Thyroid gland (tissue), 4 donors: ENCODE results near the gene ANKS1A.

ENCODE experiments used
- POLR2A ChIP-seq, 2 donors: fragments of 450-650 bp; IDR thresholded peaks; one replicate each; pipeline ENCODE4 v1.6.1; 2017; ENCODE audit warnings: antibody characterized with exemption in 2 of 2, mild to moderate bottlenecking in 2 of 2, moderate library complexity in 1 of 2
- TF ChIP-seq, protein P1 (sequence below), 6 experiments: fragments of 200-600 bp in 3 of 6; fragments of 450-650 bp in 3 of 6; sonication (generic) in 3 of 6; IDR thresholded peaks; one replicate each; pipeline ENCODE4 v1.5.1; 2016 to 2019; ENCODE audit warnings: antibody characterized with exemption in 6 of 6, mild to moderate bottlenecking in 2 of 6, inconsistent platforms in 1 of 6, moderate library complexity in 1 of 6

DNA sequence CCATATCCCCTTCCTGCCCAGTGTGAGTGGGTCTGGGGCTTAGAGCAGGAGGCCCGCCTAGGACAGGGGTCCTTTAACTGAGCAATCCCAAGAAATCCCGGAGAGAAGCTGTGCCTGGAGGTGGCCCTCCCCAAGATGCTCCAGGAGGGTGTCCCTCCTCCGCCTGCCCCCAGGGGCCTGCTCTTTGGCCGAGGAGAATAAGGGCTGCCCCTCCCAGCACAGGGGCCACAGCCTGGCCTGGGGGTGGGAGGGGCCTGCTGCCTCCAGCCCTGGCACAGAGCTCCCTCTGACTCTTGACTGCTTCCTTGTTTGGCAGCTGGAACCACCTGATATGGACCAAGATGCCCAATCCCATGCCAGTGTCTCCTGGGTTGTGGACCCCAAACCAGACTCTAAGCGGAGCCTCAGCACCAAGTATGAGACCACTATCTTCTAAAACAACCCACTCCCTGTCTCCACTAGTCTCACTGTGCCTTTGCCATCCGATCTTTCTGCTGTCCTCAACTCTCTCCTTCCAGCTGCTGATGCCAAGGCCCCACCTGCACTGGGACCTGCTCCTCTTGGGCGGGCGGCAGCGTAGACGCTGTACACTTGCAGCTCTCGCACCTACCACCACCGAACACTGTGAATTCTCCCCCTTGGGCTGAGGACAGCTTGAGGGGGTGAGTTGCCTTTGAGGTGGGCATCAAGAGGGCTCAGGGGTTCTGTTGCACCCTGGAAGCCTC lies 197.7 kb downstream of the ANKS1A start:
- TF ChIP-seq, protein P1, sequence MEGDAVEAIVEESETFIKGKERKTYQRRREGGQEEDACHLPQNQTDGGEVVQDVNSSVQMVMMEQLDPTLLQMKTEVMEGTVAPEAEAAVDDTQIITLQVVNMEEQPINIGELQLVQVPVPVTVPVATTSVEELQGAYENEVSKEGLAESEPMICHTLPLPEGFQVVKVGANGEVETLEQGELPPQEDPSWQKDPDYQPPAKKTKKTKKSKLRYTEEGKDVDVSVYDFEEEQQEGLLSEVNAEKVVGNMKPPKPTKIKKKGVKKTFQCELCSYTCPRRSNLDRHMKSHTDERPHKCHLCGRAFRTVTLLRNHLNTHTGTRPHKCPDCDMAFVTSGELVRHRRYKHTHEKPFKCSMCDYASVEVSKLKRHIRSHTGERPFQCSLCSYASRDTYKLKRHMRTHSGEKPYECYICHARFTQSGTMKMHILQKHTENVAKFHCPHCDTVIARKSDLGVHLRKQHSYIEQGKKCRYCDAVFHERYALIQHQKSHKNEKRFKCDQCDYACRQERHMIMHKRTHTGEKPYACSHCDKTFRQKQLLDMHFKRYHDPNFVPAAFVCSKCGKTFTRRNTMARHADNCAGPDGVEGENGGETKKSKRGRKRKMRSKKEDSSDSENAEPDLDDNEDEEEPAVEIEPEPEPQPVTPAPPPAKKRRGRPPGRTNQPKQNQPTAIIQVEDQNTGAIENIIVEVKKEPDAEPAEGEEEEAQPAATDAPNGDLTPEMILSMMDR (IDR thresholded peaks at IDR 0.05), result no peak
- TF ChIP-seq POLR2A (IDR thresholded peaks at IDR 0.05), result no peak
